Activated naive CD4-positive, alpha-beta T cell treated with anti-CD3 and anti-CD28 coated beads, Interleukin-2, amount 10 ng/mL, durations not matched to agents 7 days and 5 days (primary cell): ENCODE results near the gene GLRX.
"Not testable (repeated sequence)": the region's sequence is repeated elsewhere in the genome, so short reads cannot be mapped to it uniquely, and the experiment has no call there.

Experiments
- CTCF ChIA-PET: fragments of 350-600 bp; sonication (Branson Sonifier 250); formaldehyde crosslinking; loops from one replicate; lab custom pipeline; 2021; ENCODE audit warnings: antibody characterized with exemption; lab: Charles Lee
- DNase-seq: peaks from one replicate; pipeline ENCODE4 v3.0.0-alpha.2; 2020
- H3K27ac Mint-ChIP-seq: one replicate; pipeline ENCODE4 v1.8.0; 2021; ENCODE audit warnings: mild to moderate bottlenecking, moderate library complexity, mixed read lengths
- H3K27me3 Mint-ChIP-seq: one replicate; pipeline ENCODE4 v1.8.0; 2021; ENCODE audit warnings: mild to moderate bottlenecking, mixed read lengths
- H3K36me3 Mint-ChIP-seq: one replicate; pipeline ENCODE4 v1.8.0; 2021; ENCODE audit warnings: mixed read lengths
- H3K4me1 Mint-ChIP-seq: one replicate; pipeline ENCODE4 v1.8.0; 2021; ENCODE audit warnings: mixed read lengths
- H3K4me3 Mint-ChIP-seq: one replicate; pipeline ENCODE4 v1.8.0; 2021; ENCODE audit warnings: mild to moderate bottlenecking, moderate library complexity, mixed read lengths
- H3K9me3 Mint-ChIP-seq: one replicate; pipeline ENCODE4 v1.8.0; 2021; ENCODE audit warnings: mixed read lengths

GLRX gene

DNA sequence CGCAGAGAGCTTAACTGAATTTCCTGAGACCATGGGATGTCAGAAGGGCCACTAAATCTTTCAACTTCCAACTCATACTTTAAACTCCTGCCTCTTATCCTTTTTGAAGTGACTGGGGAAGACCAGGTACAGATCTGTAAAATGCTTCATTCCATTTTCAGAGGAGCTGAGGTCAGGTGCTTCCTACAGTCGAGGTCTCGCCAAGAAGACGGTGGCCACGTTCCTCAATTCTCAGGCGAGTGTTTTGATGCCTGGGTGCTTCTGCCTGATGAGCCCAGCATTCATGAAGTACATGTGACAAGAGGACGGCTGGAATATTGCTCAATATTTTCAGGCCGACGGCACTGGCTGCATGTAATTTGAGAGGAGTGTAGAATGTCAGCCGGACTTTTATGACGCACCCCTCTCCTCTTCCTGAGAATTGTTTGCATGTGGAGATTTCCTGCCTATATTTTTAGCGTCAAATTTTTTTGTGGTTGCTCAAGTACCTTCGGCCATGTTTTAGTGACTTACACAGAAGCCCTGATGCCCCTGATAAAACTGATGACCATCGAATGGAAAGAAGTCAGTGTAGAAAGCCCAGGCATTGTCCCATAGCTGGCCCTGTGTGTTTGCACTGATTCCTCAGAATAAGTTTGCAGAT, 38.8 kb upstream of the GLRX start:
- no peak for DNase-seq
- no peaks in the 10 kb centered on the region for H3K9me3 Mint-ChIP-seq
- CTCF ChIA-PET: interaction anchor here (0.6 to 10.7 kb wide), 10 partner anchors 13 to 739 kb away, joined by 3 to 125 read pairs (median 3); no protein-coding TSS in a partner anchor
- H3K4me3 Mint-ChIP-seq: no peak overlapping the region
- H3K36me3 Mint-ChIP-seq: no peaks in the 10 kb centered on the region
- peaks cover 8% of the 10 kb centered on the region for H3K27me3 Mint-ChIP-seq
- H3K27ac Mint-ChIP-seq: no peak overlapping the region
- H3K4me1 Mint-ChIP-seq: peaks cover 53% of the 10 kb centered on the region

DNA sequence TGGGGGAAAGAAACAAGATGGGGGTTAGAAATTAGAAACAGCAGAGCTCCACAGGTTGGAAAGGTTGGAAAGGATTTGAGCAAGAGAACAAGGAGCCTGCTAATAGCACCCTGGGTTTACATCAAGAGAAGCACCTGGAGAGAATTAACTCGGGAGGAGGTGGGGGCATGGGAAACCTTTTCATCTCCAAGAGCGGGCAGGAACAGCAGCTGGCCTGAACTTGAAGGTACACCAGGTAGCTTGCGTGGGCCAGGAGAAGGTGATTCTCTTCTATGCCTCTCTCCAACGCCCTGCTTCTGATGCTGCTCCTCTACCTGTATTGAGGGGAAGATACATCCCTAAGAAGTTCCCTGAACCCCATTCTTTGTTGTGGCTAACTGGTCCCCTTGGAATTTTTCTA, 37.1 kb upstream of the GLRX start:
- Mint-ChIP-seq H3K4me1 (peaks cover 53% of the 10 kb centered on the region), H3K27me3 (peaks cover 8% of the 10 kb centered on the region), H3K27ac (peak overlapping the region; percentile 16), H3K36me3 (no peaks in the 10 kb centered on the region), H3K9me3 (no peaks in the 10 kb centered on the region), H3K4me3 (no peak overlapping the region)
- no peak for DNase-seq
- CTCF ChIA-PET: interaction anchor here (0.6 to 10.7 kb wide), 9 partner anchors 10 to 741 kb away, joined by 3 to 125 read pairs (median 4); no protein-coding TSS in a partner anchor

DNA sequence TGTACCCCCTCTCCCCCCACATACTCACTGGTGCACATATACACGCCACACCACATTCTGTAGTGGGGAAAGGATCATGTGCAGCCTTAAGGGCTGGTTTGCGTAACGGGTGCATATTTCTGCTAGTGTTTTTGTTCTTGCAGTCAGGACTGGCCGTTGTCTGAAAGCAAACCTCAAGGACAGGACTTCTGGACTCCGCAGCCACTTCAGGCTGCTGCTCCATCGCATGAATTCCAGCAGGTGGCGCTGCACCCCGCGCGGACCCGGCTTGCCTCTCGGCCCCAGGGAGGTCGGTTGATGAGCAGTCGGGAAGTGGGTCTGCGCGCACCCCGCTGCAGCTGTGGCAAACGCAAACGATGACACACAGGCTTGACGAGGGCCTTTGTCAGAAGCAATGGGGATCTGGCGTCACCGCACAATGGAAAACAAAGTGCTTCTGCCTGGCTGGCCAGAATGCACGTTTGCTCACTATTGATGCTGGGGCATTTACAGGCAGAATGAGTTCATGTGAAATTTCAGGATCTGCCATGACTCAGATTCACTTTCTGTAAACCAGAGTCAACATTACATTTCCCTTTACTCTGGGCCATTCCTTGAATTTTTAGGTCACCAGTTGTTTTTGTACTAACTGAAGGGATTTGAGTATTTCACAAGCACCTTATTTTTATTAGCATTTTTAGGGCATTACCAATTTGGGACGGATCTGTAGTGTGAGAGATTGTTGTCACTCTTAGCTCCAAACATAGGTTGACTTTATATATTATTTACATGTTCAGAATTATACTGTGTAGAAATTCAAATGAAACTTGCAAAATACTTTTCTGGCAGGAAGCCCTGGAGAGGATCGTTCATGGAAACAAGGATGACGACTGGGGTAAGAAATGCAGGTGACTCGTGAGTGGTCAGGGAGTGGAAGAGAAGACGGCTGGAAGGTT, 36.4 kb upstream of the GLRX start:
- CTCF ChIA-PET: interaction anchor here (0.6 to 10.7 kb wide), 10 partner anchors 10 to 743 kb away, joined by 3 to 125 read pairs (median 4); no protein-coding TSS in a partner anchor
- H3K27me3 Mint-ChIP-seq: peaks cover 8% of the 10 kb centered on the region
- no peaks in the 10 kb centered on the region for H3K36me3 Mint-ChIP-seq
- H3K4me3 Mint-ChIP-seq: peak overlapping the region; percentile 17
- peaks cover 53% of the 10 kb centered on the region for H3K4me1 Mint-ChIP-seq
- DNase-seq: peak; percentile 91
- peak overlapping the region; percentile 16 for H3K27ac Mint-ChIP-seq
- H3K9me3 Mint-ChIP-seq: no peaks in the 10 kb centered on the region

DNA sequence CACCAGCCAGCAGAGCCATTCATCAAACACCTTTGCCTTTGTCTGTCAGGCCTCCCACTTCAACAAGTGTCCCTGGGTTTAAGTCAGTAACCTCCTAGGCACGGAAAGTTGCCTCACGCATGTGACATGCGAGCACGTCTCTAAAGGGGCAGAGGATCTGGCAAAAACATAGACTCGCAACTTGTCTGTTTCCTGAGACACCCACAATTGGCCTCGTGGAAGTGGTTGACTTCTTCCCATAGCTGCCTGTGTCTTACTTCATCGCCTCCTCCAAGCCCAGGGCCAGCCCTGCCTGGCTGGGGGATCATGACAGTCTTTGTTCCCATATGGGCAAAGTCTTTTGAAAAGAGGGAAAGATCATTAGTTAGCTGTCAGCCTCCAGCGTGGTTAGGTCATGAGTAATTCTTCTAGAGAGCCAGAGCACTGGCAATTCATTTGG, 35.5 kb upstream of the GLRX start:
- CTCF ChIA-PET: interaction anchor here (1.0 to 10.7 kb wide), 4 partner anchors 110 to 487 kb away, joined by 3 to 125 read pairs (median 6); no protein-coding TSS in a partner anchor

DNA sequence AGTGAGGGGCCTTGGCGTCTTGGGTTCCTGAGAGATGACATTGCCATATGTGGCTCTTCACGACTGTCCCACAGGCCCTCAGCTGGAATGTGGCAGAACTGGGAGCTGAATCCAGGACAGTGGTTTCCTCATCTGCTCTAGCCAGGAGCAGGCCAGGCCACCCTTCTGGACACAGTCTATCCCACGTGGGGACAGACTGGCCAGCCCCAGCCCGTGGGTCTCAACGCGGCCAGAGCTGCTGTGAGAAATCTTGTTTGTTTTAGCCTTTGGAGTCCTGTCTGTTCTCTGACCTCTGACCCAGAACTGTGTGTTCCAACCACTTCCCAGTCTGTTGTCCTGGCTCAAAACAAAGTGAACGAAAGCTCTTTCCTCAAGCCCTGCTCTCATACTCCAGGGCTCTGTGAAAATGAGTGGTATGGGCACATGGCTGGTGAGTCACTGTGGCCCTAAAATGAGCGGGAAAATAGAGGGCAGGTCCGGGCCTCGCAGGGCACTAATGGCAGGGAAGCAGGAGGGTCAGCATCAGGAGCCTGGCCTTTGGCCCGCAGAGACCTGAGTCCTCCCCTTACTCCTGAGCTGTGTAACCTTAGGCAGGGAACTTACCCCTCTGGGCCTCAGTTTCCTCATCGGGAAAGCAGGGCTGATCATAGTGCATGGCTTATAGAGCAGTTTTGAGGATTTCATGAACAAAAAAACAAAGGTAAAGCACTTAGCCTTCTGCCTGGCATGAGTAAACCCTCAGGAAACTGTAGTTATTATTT, 34.8 kb upstream of the GLRX start:
- CTCF ChIA-PET: interaction anchor here (0.7 to 10.7 kb wide), 6 partner anchors 76 to 488 kb away, joined by 3 to 125 read pairs (median 4); partner anchors contain the start of gene ELL2
- H3K9me3 Mint-ChIP-seq: no peaks in the 10 kb centered on the region

More for the DNA sequence above, 35.5 kb upstream of the GLRX start:
- H3K36me3 Mint-ChIP-seq: no peaks in the 10 kb centered on the region
- no peaks in the 10 kb centered on the region for H3K9me3 Mint-ChIP-seq
- H3K27me3 Mint-ChIP-seq: peaks cover 8% of the 10 kb centered on the region
- no peak for DNase-seq
- H3K4me3 Mint-ChIP-seq: no peak overlapping the region
- peaks cover 47% of the 10 kb centered on the region for H3K4me1 Mint-ChIP-seq
- no peak overlapping the region for H3K27ac Mint-ChIP-seq

DNA sequence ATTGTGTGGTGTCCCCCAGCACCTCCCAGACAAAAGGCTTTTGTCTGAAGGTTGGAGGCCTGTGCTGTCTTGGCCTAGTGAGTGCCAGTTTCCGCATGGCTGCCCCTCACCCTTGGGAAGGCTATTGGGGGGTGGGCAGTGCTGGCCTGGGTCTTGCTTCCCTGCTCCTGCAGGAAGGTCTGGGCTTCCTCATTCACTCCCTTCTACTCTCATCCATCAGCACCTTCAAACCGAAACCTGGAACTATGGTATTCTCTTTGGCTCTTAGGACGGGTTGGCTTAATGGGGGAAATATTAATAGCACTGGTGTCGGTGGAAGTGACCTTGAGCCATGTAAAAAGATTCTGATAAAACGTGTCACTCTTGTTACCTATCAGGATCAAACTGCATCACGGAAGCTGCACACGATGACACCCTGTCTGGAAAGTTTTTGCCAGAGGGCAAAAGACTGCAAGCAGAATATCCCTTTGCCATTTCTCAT, 34.0 kb upstream of the GLRX start:
- H3K4me1 Mint-ChIP-seq: peaks cover 32% of the 10 kb centered on the region
- peaks cover 8% of the 10 kb centered on the region for H3K27me3 Mint-ChIP-seq
- H3K4me3 Mint-ChIP-seq: no peak overlapping the region
- no peaks in the 10 kb centered on the region for H3K36me3 Mint-ChIP-seq
- H3K9me3 Mint-ChIP-seq: no peaks in the 10 kb centered on the region
- CTCF ChIA-PET: interaction anchor here (0.7 to 10.7 kb wide), 5 partner anchors 10 to 489 kb away, joined by 3 to 125 read pairs (median 4); partner anchors contain the start of gene ELL2
- no peak overlapping the region for H3K27ac Mint-ChIP-seq
- no peak for DNase-seq

More for the DNA sequence above, 34.8 kb upstream of the GLRX start:
- peaks cover 8% of the 10 kb centered on the region for H3K27me3 Mint-ChIP-seq
- DNase-seq: no peak
- peaks cover 40% of the 10 kb centered on the region for H3K4me1 Mint-ChIP-seq
- H3K4me3 Mint-ChIP-seq: no peak overlapping the region
- H3K27ac Mint-ChIP-seq: no peak overlapping the region
- no peaks in the 10 kb centered on the region for H3K36me3 Mint-ChIP-seq

DNA sequence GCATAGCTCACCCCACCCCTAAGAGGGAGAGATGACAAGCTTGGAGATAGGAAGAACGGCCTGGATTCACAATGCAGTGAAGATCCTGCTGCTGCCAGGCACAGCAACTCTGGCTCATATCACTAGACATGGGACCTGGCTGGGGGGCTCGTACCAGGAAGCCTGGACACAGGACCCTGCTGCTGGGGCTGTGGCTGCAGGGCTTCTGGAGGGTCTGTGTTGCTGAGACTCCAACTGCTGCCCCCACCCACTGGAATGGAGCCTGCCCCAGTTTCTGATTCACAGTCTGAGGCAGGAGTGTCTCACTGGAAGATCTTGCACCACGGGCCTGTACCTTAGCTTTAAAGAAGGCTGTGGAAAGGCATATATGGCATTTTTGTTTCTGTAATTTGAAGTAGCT, 31.0 kb upstream of the GLRX start:
- CTCF ChIA-PET: interaction anchor here (0.6 to 3.6 kb wide), 6 partner anchors 11 to 490 kb away, joined by 3 to 20 read pairs (median 7); no protein-coding TSS in a partner anchor
- Mint-ChIP-seq H3K4me1 (peaks cover 5% of the 10 kb centered on the region), H3K27me3 (no peaks in the 10 kb centered on the region), H3K27ac (no peak overlapping the region), H3K36me3 (no peaks in the 10 kb centered on the region), H3K4me3 (no peak overlapping the region), H3K9me3 (no peaks in the 10 kb centered on the region)
- DNase-seq: no peak

DNA sequence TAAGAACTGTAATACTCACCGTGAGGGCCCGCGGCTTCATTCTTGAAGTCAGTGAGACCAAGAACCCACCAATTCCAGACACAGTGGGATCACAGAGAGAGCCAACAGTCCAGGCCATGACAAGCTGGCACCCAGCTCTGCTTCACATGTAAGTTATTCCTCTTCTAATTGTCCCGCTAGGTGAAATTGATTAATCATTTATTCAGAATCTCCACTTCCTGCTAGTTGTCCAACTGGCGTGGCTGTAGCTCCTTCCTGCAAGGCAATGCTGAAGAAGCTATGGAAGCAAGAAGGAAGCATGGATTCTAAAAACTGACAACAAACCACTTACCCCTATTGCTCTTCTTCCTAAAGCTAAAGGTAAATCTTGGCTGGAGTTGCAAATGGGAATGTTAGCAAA, 30.0 kb upstream of the GLRX start:
- Mint-ChIP-seq H3K36me3 (no peaks in the 10 kb centered on the region), H3K4me1 (no peaks in the 10 kb centered on the region), H3K4me3 (no peak overlapping the region), H3K9me3 (no peaks in the 10 kb centered on the region), H3K27ac (no peak overlapping the region), H3K27me3 (no peaks in the 10 kb centered on the region)
- CTCF ChIA-PET: interaction anchor here (1.4 to 3.6 kb wide), 3 partner anchors 67 to 484 kb away, joined by 4 to 20 read pairs (median 20); no protein-coding TSS in a partner anchor
- no peak for DNase-seq

DNA sequence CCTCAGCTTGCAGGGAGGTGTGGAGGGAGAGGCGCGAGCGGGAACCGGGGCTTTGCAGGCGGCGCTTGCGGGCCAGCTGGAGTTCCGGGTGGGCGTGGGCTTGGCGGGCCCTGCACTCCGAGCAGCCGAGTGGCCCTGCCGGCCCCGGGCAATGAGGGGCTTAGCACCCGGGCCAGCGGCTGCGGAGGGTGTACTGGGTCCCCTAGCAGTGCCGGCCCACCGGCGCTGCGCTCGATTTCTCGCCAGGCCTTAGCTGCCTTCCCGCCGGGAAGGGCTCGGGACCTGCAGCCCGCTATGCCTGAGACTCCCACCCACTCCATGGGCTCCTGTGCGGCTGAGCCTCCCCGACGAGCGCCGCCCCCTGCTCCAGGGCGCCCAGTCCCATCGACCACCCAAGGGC, 28.6 kb upstream of the GLRX start:
- H3K27me3 Mint-ChIP-seq, H3K4me1 Mint-ChIP-seq, H3K27ac Mint-ChIP-seq, H3K9me3 Mint-ChIP-seq, H3K36me3 Mint-ChIP-seq, H3K4me3 Mint-ChIP-seq, DNase-seq: not testable (repeated sequence)
- CTCF ChIA-PET: interaction anchor here (3.6 to 3.9 kb wide), 2 partner anchors 70 to 485 kb away, joined by 20 to 22 read pairs; no protein-coding TSS in a partner anchor

DNA sequence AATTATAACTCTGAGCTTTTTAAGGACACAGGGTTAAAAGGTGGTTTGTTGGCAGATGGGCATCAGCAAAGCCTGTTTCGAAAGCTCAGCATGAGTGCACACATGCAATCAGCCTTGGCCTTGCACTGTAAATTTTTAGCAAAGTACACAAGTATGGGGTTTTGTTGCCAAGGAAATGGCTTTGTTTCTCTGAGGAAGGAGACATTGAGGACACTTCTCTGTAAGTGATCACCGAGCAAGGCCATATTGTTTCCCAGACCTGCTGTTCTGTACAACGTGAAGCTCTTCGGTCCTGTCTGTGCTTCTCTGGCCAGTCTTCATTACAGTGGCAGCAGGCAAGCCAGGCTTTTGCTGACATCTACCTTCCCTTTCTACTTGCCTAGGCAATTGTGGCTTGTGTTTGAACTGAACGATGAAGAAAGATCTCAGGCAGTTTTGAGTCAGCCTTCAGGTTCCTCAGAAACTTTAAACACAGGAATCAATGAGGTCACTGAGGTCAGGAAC, 27.9 kb upstream of the GLRX start:
- H3K27me3 Mint-ChIP-seq: peaks cover 1% of the 10 kb centered on the region
- H3K4me3 Mint-ChIP-seq: no peak overlapping the region
- DNase-seq: no peak
- H3K36me3 Mint-ChIP-seq: no peaks in the 10 kb centered on the region
- CTCF ChIA-PET: interaction anchor here (0.8 to 17.4 kb wide), 4 partner anchors 66 to 486 kb away, joined by 3 to 377 read pairs (median 30); no protein-coding TSS in a partner anchor
- H3K27ac Mint-ChIP-seq: peak overlapping the region; percentile 54
- no peaks in the 10 kb centered on the region for H3K9me3 Mint-ChIP-seq
- H3K4me1 Mint-ChIP-seq: peaks cover 3% of the 10 kb centered on the region

DNA sequence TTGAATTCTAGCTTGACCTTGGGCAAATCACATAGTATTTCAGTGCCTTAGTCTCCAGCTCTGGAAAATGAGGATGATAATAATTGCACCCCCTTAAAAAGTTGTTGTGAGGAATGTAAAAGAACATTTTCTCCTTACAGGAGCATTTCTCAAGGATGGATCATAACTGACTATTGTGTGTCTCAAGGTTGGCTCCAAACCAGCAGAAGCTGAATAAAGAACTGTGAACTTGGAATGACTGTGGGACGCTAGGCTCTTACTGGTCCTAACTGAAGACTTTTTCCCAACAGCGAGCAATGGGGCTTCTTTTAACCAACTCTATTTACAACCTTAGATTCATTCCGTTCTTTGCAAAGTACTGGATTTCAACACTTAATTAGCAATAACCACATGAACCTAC, 26.2 kb upstream of the GLRX start:
- no peak overlapping the region for H3K4me3 Mint-ChIP-seq
- H3K9me3 Mint-ChIP-seq: no peaks in the 10 kb centered on the region
- CTCF ChIA-PET: interaction anchor here (0.9 to 17.4 kb wide), 11 partner anchors 13 to 496 kb away, joined by 3 to 377 read pairs (median 5); partner anchors contain the start of gene RFESD
- DNase-seq: no peak
- no peak overlapping the region for H3K27ac Mint-ChIP-seq
- H3K4me1 Mint-ChIP-seq: peaks cover 6% of the 10 kb centered on the region
- no peaks in the 10 kb centered on the region for H3K36me3 Mint-ChIP-seq
- peaks cover 10% of the 10 kb centered on the region for H3K27me3 Mint-ChIP-seq

DNA sequence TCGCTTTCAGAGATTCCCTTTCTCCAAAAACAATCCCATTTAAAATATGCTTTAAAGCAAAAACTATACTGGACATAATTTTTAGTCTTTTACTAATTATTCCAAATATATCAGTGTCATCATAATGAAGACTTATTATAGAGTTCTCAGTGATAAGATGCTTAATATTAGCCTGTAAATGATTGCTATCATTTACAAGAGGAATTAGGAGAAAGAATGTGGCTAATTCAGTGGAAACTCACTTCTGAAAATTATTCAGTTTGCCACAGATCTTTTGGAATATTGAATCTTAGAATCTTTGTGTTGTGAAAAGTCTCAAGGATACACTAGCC, 24.7 kb upstream of the GLRX start:
- Mint-ChIP-seq H3K36me3 (no peaks in the 10 kb centered on the region), H3K27me3 (peaks cover 15% of the 10 kb centered on the region), H3K4me3 (no peak overlapping the region), H3K9me3 (no peaks in the 10 kb centered on the region), H3K27ac (no peak overlapping the region), H3K4me1 (peaks cover 20% of the 10 kb centered on the region)
- no peak for DNase-seq
- CTCF ChIA-PET: interaction anchor here (0.8 to 17.4 kb wide), 11 partner anchors 15 to 489 kb away, joined by 3 to 377 read pairs (median 5); partner anchors contain the start of gene RFESD
